Activated T-helper 1 cell treated with anti-CD3 and anti-CD28 coated beads, Interleukin-12 subunit alpha, Interleukin-12 subunit beta, Interleukin-2, Interleukin-4 antibody, amounts not matched to agents 30 ng/mL and 10 ng/mL and 1 ng/mL, durations not matched to agents 14 hours and 24 hours and 36 hours (primary cell): ENCODE measurements around the gene PLEKHG4B. TPM values are rescaled to one million over a fixed set of nuclear protein-coding genes. Genes with fewer than 3 reads are reported as not detected.
"Not testable (repeated sequence)": the region's sequence is repeated elsewhere in the genome, so short reads cannot be mapped to it uniquely, and the experiment has no call there.

Experiments used
- DNase-seq: peaks from one replicate; pipeline ENCODE4 v3.0.0; 2021; ENCODE audit warnings: low spot score
- H3K27ac Mint-ChIP-seq: one replicate; pipeline ENCODE4 v1.8.0; 2021; ENCODE audit warnings: mild to moderate bottlenecking, mixed read lengths
- H3K27me3 Mint-ChIP-seq: one replicate; pipeline ENCODE4 v1.8.0; 2022; ENCODE audit warnings: mild to moderate bottlenecking, moderate library complexity, mixed read lengths; ENCODE audit not compliant: insufficient read depth
- H3K36me3 Mint-ChIP-seq: one replicate; pipeline ENCODE4 v1.8.0; 2021; ENCODE audit warnings: low read depth, mixed read lengths
- H3K4me1 Mint-ChIP-seq: one replicate; pipeline ENCODE4 v1.8.0; 2021; ENCODE audit warnings: low read depth, mixed read lengths
- H3K4me3 Mint-ChIP-seq: one replicate; pipeline ENCODE4 v1.8.0; 2021; ENCODE audit warnings: mild to moderate bottlenecking, moderate library complexity, mixed read lengths
- H3K9me3 Mint-ChIP-seq: one replicate; pipeline ENCODE4 v1.8.0; 2021; ENCODE audit warnings: mixed read lengths
- intact Hi-C: fragments of 100-400 bp; cut with micrococcal nuclease; formaldehyde crosslinking; loops from one replicate; pipeline ENCODE4 v1.15.1; 2024
- total RNA-seq: library from RNA; stranded (reverse); gene quantifications from 2 replicates; pipeline ENCODE4 v1.2.3, GENCODE V29; 2022

PLEKHG4B gene
- not detected in 2 replicates for total RNA-seq

GRCh38 chr5:91556-92263, at the start of gene PLEKHG4B:
Gene PLEKHG4B (plus strand): TSS chr5:92168. CDS start chr5:92232, 64 bp downstream.
- Mint-ChIP-seq H3K4me3 (no peak within 1 kb of the TSS), H3K9me3 (no peaks in the 10 kb centered on the region), H3K27me3 (peaks cover 45% of the 10 kb centered on the region), H3K4me1 (no peaks in the 10 kb centered on the region), H3K36me3 (no peaks in the 10 kb centered on the region), H3K27ac (no peak within 1 kb of the TSS)
- intact Hi-C loops = no loop called here
- DNase-seq = no peak

- H3K27ac Mint-ChIP-seq = no peak overlapping the region
- DNase-seq = no peak
- peaks cover 9% of the 10 kb centered on the region for H3K27me3 Mint-ChIP-seq
- intact Hi-C loops = no loop called here
- no peaks in the 10 kb centered on the region for H3K4me1 Mint-ChIP-seq
- no peak overlapping the region for H3K4me3 Mint-ChIP-seq
- H3K9me3 Mint-ChIP-seq = no peaks in the 10 kb centered on the region
- no peaks in the 10 kb centered on the region for H3K36me3 Mint-ChIP-seq
Measured at GRCh38 chr5:42250-42649, 49.7 kb upstream of the PLEKHG4B start.

DNA sequence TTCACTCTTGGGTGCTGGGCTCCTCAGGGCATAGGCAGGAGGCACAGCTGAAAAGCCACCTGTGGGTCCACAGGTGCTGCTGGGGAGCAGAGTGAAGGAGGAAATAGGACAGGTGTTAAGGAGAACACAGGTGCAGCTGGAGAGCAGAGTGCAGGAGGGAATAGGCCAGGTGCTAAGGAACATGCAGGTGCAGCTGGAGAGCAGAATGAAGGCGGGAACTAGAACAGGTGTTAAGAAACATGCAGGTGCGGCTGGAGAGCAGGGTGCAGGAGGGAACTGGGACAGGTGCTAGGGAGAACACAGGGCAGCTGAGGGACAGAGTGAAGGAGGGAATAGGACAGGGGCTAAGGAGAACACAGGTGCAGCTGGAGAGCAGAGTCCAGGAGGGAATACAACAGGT, 43.8 kb upstream of the PLEKHG4B start:
- H3K4me1 Mint-ChIP-seq = no peaks in the 10 kb centered on the region
- peaks cover 10% of the 10 kb centered on the region for H3K27me3 Mint-ChIP-seq
- no peaks in the 10 kb centered on the region for H3K36me3 Mint-ChIP-seq
- peaks cover 4% of the 10 kb centered on the region for H3K9me3 Mint-ChIP-seq
- intact Hi-C loops = no loop called here
- no peak overlapping the region for H3K27ac Mint-ChIP-seq
- no peak overlapping the region for H3K4me3 Mint-ChIP-seq
- no peak for DNase-seq

DNA sequence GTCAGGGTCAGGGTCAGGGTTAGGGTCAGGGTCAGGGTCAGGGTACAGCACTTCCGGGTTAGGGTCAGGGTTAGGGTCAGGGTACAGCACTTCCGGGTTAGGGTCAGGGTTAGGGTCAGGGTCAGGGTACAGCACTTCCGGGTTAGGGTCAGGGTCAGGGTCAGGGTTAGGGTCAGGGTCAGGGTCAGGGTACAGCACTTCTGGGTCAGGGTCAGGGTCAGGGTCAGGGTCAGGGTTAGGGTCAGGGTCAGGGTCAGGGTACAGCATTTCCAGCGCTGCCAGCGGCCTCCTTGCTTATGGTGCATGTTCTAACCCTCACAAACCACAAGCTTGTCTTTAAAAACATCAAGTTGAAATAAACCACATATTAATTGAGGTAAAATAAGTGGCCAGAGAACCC, 42.4 kb upstream of the PLEKHG4B start:
- H3K4me3 Mint-ChIP-seq, H3K36me3 Mint-ChIP-seq, H3K27ac Mint-ChIP-seq, H3K9me3 Mint-ChIP-seq, DNase-seq, H3K4me1 Mint-ChIP-seq, intact Hi-C loops: not testable (repeated sequence)
- H3K27me3 Mint-ChIP-seq = peaks cover 10% of the 10 kb centered on the region

GRCh38 chr5:49953-50544, 41.9 kb upstream of the PLEKHG4B start:
- DNase-seq = no peak
- Mint-ChIP-seq H3K9me3 (peaks cover 4% of the 10 kb centered on the region), H3K36me3 (no peaks in the 10 kb centered on the region), H3K27me3 (peaks cover 10% of the 10 kb centered on the region), H3K27ac (no peak overlapping the region), H3K4me3 (no peak overlapping the region), H3K4me1 (no peaks in the 10 kb centered on the region)
- intact Hi-C loops = no loop called here

- DNase-seq = no peak
- Mint-ChIP-seq H3K27ac (no peak overlapping the region), H3K36me3 (no peaks in the 10 kb centered on the region), H3K4me3 (no peak overlapping the region), H3K4me1 (no peaks in the 10 kb centered on the region), H3K9me3 (peaks cover 4% of the 10 kb centered on the region), H3K27me3 (peaks cover 10% of the 10 kb centered on the region)
- intact Hi-C loops = no loop called here
Measured at GRCh38 chr5:50724-51499, 41.1 kb upstream of the PLEKHG4B start.

DNA sequence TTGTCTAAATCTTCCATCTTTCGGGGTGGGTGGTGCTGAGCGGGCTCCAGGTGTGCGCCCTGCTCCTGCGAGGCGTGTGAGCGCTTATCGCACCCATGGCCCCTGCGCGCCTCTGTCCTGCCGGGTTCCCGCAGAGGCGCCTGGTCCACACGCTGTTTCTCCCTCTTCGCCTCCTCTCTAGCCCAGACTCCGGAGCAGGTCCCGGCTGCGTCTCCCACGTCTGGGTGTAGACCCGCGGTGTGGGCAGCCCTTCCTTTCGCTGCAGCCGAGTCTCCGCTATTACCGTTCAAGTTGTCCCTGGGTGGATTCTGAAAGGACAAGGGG, 40.5 kb upstream of the PLEKHG4B start:
- H3K4me1 Mint-ChIP-seq = no peaks in the 10 kb centered on the region
- H3K27me3 Mint-ChIP-seq = peaks cover 13% of the 10 kb centered on the region
- H3K9me3 Mint-ChIP-seq = peaks cover 4% of the 10 kb centered on the region
- no peak for DNase-seq
- H3K36me3 Mint-ChIP-seq = no peaks in the 10 kb centered on the region
- intact Hi-C loops = no loop called here
- H3K4me3 Mint-ChIP-seq = no peak overlapping the region
- H3K27ac Mint-ChIP-seq = no peak overlapping the region

GRCh38 chr5:53381-54174, 38.4 kb upstream of the PLEKHG4B start:
- intact Hi-C loops = no loop called here
- H3K27me3 Mint-ChIP-seq = peaks cover 17% of the 10 kb centered on the region
- H3K4me3 Mint-ChIP-seq = peak overlapping the region; percentile 65
- DNase-seq = peak; percentile 7
- H3K9me3 Mint-ChIP-seq = peaks cover 4% of the 10 kb centered on the region
- H3K36me3 Mint-ChIP-seq = no peaks in the 10 kb centered on the region
- H3K27ac Mint-ChIP-seq = no peak overlapping the region
- H3K4me1 Mint-ChIP-seq = no peaks in the 10 kb centered on the region

DNA sequence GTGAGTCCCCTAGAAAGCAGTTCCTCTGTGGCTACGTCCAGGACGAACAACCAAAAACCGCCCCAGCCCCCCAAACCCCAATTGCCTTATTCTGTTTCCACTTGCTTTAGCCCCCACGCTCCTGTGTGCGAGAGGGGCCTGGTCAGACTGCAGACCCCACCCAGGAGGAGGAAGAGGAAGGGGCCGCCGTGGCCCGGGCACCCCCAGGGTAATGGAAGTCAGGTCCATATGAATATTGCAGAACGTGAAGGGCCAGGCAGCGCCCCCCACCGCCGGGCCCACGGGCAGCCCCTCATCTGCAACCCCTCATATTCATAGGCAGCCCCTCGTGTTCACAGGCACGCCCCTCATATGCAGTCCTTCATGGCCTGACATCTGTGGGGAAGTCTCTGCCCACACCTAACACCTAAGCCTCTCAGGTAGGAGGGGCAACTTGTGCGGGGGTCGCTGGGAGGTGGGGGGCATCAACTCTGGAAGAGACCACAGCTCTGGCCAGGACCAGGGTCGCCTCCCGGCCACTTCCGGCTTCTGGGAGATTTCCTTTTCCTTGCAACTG, 37.7 kb upstream of the PLEKHG4B start:
- H3K4me3 Mint-ChIP-seq = peak overlapping the region; percentile 65
- H3K4me1 Mint-ChIP-seq = no peaks in the 10 kb centered on the region
- H3K9me3 Mint-ChIP-seq = peaks cover 4% of the 10 kb centered on the region
- DNase-seq = no peak
- intact Hi-C loops = no loop called here
- no peak overlapping the region for H3K27ac Mint-ChIP-seq
- peaks cover 17% of the 10 kb centered on the region for H3K27me3 Mint-ChIP-seq
- H3K36me3 Mint-ChIP-seq = no peaks in the 10 kb centered on the region

DNA sequence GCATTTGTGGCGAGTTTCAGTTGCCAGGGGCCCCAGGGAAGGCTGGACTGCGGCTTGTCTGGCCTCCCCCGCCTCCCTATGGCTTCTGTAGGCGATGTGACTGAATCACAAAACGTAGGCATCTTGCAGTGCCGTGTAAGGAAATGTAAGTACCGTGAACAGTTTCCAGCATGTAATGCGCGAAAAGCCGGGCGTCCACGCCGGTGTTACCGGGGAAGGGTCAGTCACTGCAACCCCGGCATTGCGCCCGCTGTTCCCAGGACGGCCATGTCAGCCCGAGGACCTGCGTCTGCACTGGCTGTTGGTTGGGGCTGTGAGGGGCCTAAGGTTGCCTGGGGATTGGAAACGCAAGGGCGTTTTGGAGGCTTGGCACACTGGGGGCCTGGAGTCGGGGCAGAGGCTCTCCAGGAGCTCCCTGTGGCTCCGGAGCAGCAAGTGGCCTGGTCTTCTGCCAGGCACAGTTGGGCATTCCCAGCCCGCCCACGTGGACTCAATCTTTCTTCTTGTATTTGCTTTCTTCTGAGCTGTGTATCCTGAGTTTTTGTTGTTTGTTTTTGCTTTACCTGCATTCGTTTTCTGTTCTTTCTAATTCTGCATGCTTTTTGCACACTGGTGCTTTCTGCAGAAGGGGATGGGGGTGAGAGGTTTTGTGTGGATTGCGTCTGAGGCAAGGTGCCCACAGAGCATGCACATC, 36.9 kb upstream of the PLEKHG4B start:
- Mint-ChIP-seq H3K9me3 (peaks cover 4% of the 10 kb centered on the region), H3K27ac (no peak overlapping the region), H3K27me3 (peaks cover 17% of the 10 kb centered on the region), H3K4me1 (no peaks in the 10 kb centered on the region), H3K36me3 (no peaks in the 10 kb centered on the region), H3K4me3 (peak overlapping the region; percentile 45)
- intact Hi-C loops = no loop called here
- DNase-seq = no peak

DNA sequence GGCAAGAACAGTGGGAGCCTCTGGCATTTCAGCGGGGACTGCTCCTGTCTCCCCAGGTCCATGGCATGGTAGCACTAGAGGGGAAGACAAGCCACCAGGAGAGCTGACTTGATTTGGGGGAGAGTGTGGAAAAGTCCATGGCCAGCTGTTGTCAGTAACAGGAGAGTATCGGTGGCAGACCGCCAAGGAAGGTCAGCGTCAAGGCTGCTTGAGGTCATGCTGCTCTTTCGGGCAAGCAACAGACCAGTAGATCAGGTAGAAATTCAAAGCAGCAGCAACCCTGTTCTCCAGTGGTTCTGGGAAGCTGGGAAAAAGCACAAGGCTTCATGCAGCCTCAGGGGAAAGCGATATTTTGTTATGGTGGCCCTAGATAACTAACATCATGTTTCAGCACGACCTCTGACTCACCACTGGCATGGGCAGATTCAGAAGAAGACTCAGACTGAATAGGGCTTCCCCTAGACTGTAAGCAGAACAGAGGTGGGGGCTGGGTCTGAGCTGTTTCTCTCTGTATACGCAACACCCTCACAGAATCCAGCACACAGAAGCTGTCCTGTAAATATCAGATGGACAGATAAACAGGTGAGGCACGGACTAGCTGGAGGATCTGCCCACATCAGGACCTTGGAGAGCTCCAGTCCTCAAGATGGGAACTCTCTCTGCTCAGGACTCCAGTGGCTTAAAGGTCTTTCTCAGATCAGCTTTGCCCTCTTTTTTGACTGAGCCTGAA, 35.2 kb upstream of the PLEKHG4B start:
- Mint-ChIP-seq H3K4me1 (no peaks in the 10 kb centered on the region), H3K27me3 (peaks cover 21% of the 10 kb centered on the region), H3K9me3 (no peaks in the 10 kb centered on the region), H3K4me3 (no peak overlapping the region), H3K36me3 (no peaks in the 10 kb centered on the region), H3K27ac (no peak overlapping the region)
- DNase-seq = no peak
- intact Hi-C loops = no loop called here

DNA sequence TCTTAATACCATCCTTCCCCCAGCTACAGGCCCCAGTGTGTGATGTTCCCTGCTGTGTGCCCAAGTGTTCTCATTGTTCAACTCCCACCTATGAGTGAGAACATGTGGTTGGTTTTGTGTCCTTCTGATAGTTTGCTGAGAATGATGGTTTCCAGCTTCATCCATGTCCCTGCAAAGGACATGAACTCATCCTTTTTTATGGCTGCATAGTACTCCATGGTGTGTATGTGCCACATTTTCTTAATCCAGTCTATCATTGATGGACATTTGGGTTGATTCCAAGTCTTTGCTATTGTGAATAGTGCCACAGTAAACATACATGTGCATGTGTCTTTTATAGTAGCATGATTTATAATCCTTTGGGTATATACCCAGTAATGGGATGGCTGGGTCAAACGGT, 31.7 kb upstream of the PLEKHG4B start:
- H3K36me3 Mint-ChIP-seq, DNase-seq, H3K9me3 Mint-ChIP-seq: not testable (repeated sequence)

More for the DNA sequence above, 31.7 kb upstream of the PLEKHG4B start:
- H3K27ac Mint-ChIP-seq, H3K4me3 Mint-ChIP-seq, H3K4me1 Mint-ChIP-seq, intact Hi-C loops: not testable (repeated sequence)
- H3K27me3 Mint-ChIP-seq = peaks cover 23% of the 10 kb centered on the region
